Omental fat pad (tissue), 4 donors: ENCODE measurements around the gene MXRA7. TPM values are rescaled to one million over a fixed set of nuclear protein-coding genes. Genes with fewer than 3 reads are reported as not detected.
A peak's percentile ranks its signal among the peaks of the same experiment; 100 is the strongest.
"Not testable (repeated sequence)": the region's sequence is repeated elsewhere in the genome, so short reads cannot be mapped to it uniquely, and the experiment has no call there.

ENCODE experiments used
- ATAC-seq: fragments of 150-250 bp; one replicate; pipeline ENCODE4 v1.9.1; 2016; ENCODE audit warnings: mild to moderate bottlenecking, moderate library complexity; ENCODE audit not compliant: low FRiP score
- DNase-seq: peaks from one replicate; pipeline ENCODE4 v3.0.0-alpha.2; 2019; ENCODE audit warnings: low spot score
- total RNA-seq, 4 donors: library from RNA; depleted of rRNA; stranded (reverse); fragments of >200 nt; gene quantifications; one replicate each; pipeline ENCODE4 v1.1.0, GENCODE V29; 2016
- TF ChIP-seq, protein P1 (sequence below), 3 donors: fragments of 450-650 bp; IDR thresholded peaks; one replicate each; pipeline ENCODE4 v1.5.1; 2016 to 2017; ENCODE audit warnings: antibody characterized with exemption in 3 of 3, mild to moderate bottlenecking in 3 of 3, moderate library complexity in 2 of 3

Gene MXRA7
- total RNA-seq, 4 donors from 2014 or later = 150 to 231 (median 194) TPM

DNA sequence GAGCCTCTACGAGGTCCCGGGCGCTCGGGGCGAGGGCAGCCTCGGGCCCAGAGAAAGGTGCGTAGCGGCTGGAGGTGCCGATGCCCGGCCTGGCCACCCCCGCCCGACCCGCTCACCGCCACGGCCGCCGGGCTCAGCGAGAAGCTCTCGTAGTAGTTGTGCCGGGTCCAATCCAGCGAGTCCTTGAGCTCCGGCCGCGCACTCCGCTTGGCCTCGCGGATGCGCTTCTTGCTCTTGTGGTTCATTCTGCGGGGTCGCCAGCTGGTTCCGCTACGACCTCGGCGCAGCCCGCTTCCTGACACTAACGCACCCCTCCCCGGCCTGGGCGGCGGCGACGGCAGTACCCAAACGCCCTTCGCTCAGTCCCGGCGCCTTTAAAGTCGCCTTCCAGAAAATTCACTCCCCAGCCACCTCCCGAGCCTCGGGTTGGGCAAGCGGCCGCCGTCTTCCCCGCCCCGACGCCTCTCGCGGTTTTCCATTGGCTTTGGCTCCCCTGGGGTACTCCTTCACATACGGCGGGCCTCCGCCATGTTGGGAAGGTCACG is 15.5 kb upstream of the MXRA7 start, which contains the start of gene JMJD6:
JMJD6 (minus strand) TSS at position 376 of the 545 bp plus-strand sequence; CDS start at position 245, 131 bp downstream.
- TF ChIP-seq, protein P1, sequence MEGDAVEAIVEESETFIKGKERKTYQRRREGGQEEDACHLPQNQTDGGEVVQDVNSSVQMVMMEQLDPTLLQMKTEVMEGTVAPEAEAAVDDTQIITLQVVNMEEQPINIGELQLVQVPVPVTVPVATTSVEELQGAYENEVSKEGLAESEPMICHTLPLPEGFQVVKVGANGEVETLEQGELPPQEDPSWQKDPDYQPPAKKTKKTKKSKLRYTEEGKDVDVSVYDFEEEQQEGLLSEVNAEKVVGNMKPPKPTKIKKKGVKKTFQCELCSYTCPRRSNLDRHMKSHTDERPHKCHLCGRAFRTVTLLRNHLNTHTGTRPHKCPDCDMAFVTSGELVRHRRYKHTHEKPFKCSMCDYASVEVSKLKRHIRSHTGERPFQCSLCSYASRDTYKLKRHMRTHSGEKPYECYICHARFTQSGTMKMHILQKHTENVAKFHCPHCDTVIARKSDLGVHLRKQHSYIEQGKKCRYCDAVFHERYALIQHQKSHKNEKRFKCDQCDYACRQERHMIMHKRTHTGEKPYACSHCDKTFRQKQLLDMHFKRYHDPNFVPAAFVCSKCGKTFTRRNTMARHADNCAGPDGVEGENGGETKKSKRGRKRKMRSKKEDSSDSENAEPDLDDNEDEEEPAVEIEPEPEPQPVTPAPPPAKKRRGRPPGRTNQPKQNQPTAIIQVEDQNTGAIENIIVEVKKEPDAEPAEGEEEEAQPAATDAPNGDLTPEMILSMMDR (IDR thresholded peaks at IDR 0.05) = no peak
- ATAC-seq (peak; percentile 98), DNase-seq (peak; percentile 57)

DNA sequence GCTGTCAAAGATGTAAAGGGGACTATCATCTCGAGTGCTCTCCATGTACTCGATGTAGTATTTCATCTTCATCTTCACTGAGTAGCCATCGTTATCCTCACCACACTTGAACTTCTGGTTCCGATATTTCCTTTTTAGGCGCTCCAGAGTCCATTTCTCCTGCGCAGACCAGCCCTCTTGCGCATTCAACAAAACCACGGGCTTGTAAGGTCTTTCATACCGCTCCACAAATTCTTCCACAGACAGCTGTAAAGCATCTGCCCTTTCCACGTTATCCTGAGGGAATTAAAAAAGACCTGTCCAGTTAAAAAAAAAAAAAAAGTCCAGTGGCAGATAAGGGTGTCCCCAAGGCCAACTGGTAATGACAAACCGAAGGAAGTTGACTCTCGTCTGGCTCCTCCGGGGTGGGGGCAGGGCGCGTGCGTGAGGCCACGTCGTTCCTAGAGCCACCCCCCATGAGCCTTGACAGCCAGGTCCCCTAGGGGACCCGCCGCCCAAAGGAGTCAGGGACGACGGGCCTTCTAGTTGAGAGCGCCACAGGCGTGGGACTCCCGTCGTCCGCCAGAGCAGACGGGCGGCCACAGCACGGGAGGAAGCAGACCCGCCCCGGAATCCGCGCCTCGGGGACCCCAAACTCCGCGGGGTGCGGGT is 14.9 kb upstream of the MXRA7 start:
- peak; percentile 49 for DNase-seq
- TF ChIP-seq, protein P1 (IDR thresholded peaks at IDR 0.05) = no peak
- peak; percentile 24 for ATAC-seq

DNA sequence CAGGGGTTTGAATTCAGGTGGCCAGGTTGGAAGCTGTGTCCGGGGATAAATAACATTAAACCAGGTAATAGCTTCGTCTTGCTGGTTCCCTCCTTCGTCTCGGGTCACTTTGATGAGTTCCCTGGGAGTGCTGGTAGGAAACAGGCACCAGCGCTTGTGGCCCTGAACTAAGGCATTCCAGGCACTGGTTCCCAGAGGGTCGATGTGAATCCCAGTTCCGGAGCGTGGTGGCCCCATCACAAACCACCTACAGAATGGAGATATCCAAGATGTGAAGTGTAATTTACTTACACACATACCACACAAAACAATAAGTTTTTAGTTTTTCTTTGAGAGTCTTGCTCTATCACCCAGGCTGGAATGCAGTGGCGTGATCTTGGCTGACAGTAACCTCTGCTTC is 13.0 kb upstream of the MXRA7 start:
- ATAC-seq (no peak), DNase-seq (no peak)
- TF ChIP-seq, protein P1 (IDR thresholded peaks at IDR 0.05) = no peak

DNA sequence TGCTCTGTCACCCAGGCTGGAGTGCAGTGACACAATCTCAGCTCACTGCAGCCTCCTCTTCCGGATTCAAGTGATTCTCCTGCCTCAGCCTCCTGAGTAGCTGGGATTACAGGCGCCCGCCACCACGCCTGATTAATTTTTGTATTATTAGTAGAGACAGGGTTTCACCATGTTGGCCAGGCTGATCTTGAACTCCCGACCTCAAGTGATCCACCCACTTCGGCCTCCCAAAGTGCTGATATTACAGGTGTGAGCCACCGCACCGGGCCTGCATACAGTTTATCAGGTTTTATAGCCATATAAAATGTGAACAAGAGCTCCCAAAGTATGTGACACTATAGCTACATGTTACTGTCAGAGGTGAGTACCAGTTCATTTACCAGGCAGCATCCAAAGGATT is 12.2 kb upstream of the MXRA7 start:
- not testable (repeated sequence) for ATAC-seq, DNase-seq

DNA sequence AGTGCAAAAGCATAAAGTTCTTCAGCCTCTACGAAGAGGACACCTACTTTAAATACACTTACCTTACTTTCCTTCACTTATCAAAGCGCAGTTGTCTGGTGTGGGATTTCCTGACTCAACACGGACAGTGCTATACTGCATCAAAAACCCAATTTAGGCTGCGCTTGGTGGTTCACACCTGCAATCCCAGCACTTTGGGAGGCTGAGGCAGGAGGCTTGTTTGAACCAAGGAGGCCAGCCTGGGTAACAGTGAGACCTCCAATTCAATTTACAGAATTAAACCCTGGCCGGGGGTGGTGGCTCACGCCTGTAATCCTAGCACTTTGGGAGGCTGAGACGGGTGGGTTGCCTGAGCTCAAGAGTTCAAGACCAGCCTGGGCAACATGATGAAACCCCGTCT is 11.5 kb upstream of the MXRA7 start:
- ATAC-seq = no peak
- TF ChIP-seq, protein P1 (IDR thresholded peaks at IDR 0.05) = no peak
- no peak for DNase-seq

DNA sequence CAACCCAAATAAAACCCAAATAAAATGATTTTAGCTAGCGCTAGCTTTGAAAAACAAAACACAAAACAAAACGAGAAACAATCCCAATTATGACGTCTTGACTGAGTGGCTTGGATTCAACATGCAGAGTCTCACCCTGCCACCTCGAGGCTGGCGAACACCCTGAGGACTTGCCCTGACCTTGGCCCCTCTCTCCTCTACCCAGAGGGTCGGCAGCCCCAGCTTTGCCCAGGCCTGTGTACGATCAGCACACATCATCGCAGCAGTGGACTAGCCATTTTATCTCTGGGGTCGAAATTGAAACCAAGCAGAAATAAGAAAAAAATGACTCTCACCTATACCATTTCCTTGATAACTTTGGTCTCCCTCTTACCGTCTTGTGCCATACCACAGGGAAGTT is 10.7 kb upstream of the MXRA7 start:
- no peak for DNase-seq

DNA sequence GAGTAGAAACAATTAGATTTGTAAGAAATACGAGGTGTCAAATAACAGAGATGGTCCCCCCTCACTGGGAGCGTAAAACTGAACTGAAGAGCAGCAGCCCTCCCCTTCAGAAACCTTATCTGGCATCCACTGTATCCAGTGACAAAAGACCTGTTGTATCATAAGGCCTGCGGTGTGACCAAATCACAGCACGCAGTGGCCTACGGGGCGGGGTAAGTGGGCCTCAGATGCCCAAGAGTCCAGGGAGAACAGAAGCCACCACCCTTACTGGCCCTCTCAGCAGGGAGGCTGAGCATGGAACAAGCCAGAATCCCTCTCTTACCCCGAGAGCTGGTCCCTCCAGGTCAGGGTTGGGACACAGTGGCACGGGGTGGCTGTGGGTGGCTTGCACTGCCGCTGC is 10.2 kb upstream of the MXRA7 start:
- TF ChIP-seq, protein P1 (IDR thresholded peaks at IDR 0.05) = no peak
- no peak for DNase-seq
- no peak for ATAC-seq

More for the DNA sequence above, 10.7 kb upstream of the MXRA7 start:
- ATAC-seq = no peak
- TF ChIP-seq, protein P1 (IDR thresholded peaks at IDR 0.05) = no peak
